K562 (cell line): ENCODE data around the gene PLOD1. TPM values are rescaled to one million over a fixed set of nuclear protein-coding genes. Genes with fewer than 3 reads are reported as not detected.

Experiments
- AFF4 ChIP-seq: sonication (generic); formaldehyde crosslinking; IDR thresholded peaks from 2 replicates; pipeline ENCODE4 v1.8.0; 2023; ENCODE audit warnings: mild to moderate bottlenecking, missing genetic modification reagents
- CGGBP1 ChIP-seq: fragments of 250-450 bp; sonication (Bioruptor Pico); IDR thresholded peaks from 2 replicates; pipeline ENCODE4 v1.9.0; 2021; ENCODE audit warnings: mild to moderate bottlenecking
- ELF4 ChIP-seq: fragments of 450-650 bp; formaldehyde crosslinking; IDR thresholded peaks from 2 replicates; pipeline ENCODE4 v1.4.0; 2022; ENCODE audit warnings: missing genetic modification characterization
- ETV5 ChIP-seq: sonication (generic); formaldehyde crosslinking; IDR thresholded peaks from 2 replicates; pipeline ENCODE4 v1.4.0; 2020; ENCODE audit warnings: low read depth, mild to moderate bottlenecking, missing genetic modification reagents
- ETV6 ChIP-seq, 3 experiments: fragments of 150-350 bp in 1 of 3; sonication (generic) in 1 of 3; formaldehyde crosslinking in 1 of 3; IDR thresholded peaks; 2 replicates each; pipeline versions ENCODE4 v1.6.1 to v1.8.0; 2014 to 2022; ENCODE audit warnings: borderline replicate concordance in 2 of 3, low read depth in 2 of 3, antibody characterized with exemption in 1 of 3, low read length in 1 of 3, mild to moderate bottlenecking in 1 of 3, missing genetic modification reagents in 1 of 3
- HINFP ChIP-seq: fragments of 450-650 bp; conservative IDR thresholded peaks from 2 replicates; pipeline ENCODE4 v1.6.1; 2016; ENCODE audit warnings: missing genetic modification characterization, low read depth, mild to moderate bottlenecking, control low read depth, missing compliant biosample characterization
- LCOR ChIP-seq: sonication (generic); formaldehyde crosslinking; IDR thresholded peaks from 2 replicates; pipeline ENCODE4 v1.8.0; 2022; ENCODE audit warnings: mild to moderate bottlenecking, missing genetic modification reagents
- MAZ ChIP-seq, 2 experiments: fragments of 450-650 bp in 1 of 2; sonication (generic) in 1 of 2; formaldehyde crosslinking; IDR thresholded peaks in 1 of 2; conservative IDR thresholded peaks in 1 of 2; 2 replicates each; pipeline versions ENCODE4 v1.4.0 to v1.5.0; 2020; ENCODE audit warnings: mild to moderate bottlenecking in 1 of 2, missing genetic modification reagents in 1 of 2
- MCM7 ChIP-seq, 2 experiments: fragments of 450-650 bp; IDR thresholded peaks; 2 replicates each; pipeline ENCODE4 v1.6.1; 2016 to 2018
- NR3C1 ChIP-seq: sonication (generic); formaldehyde crosslinking; IDR thresholded peaks from 2 replicates; pipeline ENCODE4 v1.8.1; 2022; ENCODE audit warnings: missing genetic modification reagents
- PCBP1 ChIP-seq: fragments of 200-400 bp; formaldehyde crosslinking; IDR thresholded peaks from 2 replicates; pipeline ENCODE4 v1.6.1; 2018; ENCODE audit warnings: mild to moderate bottlenecking, low read depth, low read length; ENCODE audit not compliant: poor library complexity, severe bottlenecking
- RBM14 ChIP-seq: fragments of 200-400 bp; formaldehyde crosslinking; IDR thresholded peaks from 2 replicates; pipeline ENCODE4 v1.6.1; 2018; ENCODE audit warnings: low read depth, mild to moderate bottlenecking, low read length, moderate library complexity, borderline replicate concordance; ENCODE audit not compliant: insufficient read depth
- RFX5 ChIP-seq: IDR thresholded peaks from 2 replicates; pipeline ENCODE4 v1.6.1; 2011; ENCODE audit warnings: low read depth, mild to moderate bottlenecking, improper control_type of control experiment, low read length
- RUNX1 ChIP-seq: sonication (generic); IDR thresholded peaks from 2 replicates; pipeline ENCODE4 v1.6.1; 2016; ENCODE audit warnings: antibody characterized with exemption, low read depth
- SMARCA4 ChIP-seq: fragments of 450-650 bp; IDR thresholded peaks from 2 replicates; pipeline ENCODE4 v1.6.1; 2016
- TSHZ1 ChIP-seq: fragments of 250-450 bp; sonication (Bioruptor Pico); IDR thresholded peaks from 2 replicates; pipeline ENCODE4 v1.4.0; 2020; ENCODE audit warnings: mild to moderate bottlenecking, moderate library complexity
- USF2 ChIP-seq: sonication (generic); formaldehyde crosslinking; IDR thresholded peaks from 2 replicates; pipeline ENCODE4 v1.5.0; 2020; ENCODE audit warnings: missing genetic modification reagents
- ZNF780A ChIP-seq: fragments of 250-450 bp; sonication (Bioruptor Pico); IDR thresholded peaks from 2 replicates; pipeline ENCODE4 v1.5.0; 2021; ENCODE audit warnings: mild to moderate bottlenecking
- polyA plus RNA-seq, 8 experiments: library from polyadenylated mRNA; depleted of rRNA in 4 of 8; stranded (reverse) in 5 of 8; unstranded in 3 of 8; fragments of >200 nt; fragmentation: Nextera tagmentation in 2 of 8; fragmentation: Illumina TruSeq in 1 of 8; extraction: Ambion mirVana in 2 of 8; extraction: Trizol in 1 of 8; gene quantifications; 2 replicates each; pipeline versions ENCODE4 v1.2.1 to v1.2.3, GENCODE V29; 2011 to 2014; ENCODE audit warnings: inconsistent platforms in 1 of 8, missing spikeins in 1 of 8
- total RNA-seq, 7 experiments: library from RNA; depleted of rRNA in 6 of 7; stranded (reverse); fragments of >200 nt in 6 of 7; fragmentation: Illumina TruSeq in 2 of 7; extraction: Trizol in 2 of 7; gene quantifications; 2 replicates each; pipeline versions ENCODE4 v1.2.1 to v1.2.3, GENCODE V29; 2011 to 2021; ENCODE audit warnings: low replicate concordance in 1 of 7

Gene PLOD1
- total and polyA plus RNA-seq, 9 of the 15 experiments (the other 6 are each of a cell fraction or from before 2014, with no cell fraction given), result 16.6 to 90.8 (median 52.7) TPM

- TF ChIP-seq HINFP (tag) (no peak), RUNX1 (no peak), ELF4 (CRISPR knock-in tag) (no peak), TSHZ1 (no peak), AFF4 (CRISPR knock-in tag) (0 out of 2 replicates have a peak, but pooled peaks have one; percentile 19), ETV6 (IDR thresholded peaks at IDR 0.05; ENCODE audit: borderline replicate concordance in 1 of 2, low read depth in 2 of 2, low read length in 1 of 2) (no peak), ETV6 (CRISPR knock-in tag; IDR thresholded peaks at IDR 0.05; ENCODE audit: borderline replicate concordance) (no peak), MAZ (CRISPR knock-in tag; conservative IDR thresholded peaks at IDR 0.05 in 1 of 2, IDR thresholded peaks at IDR 0.05 in 1 of 2) (no peak), RBM14 (0 out of 2 replicates have a peak, but pooled peaks have one; percentile 8), NR3C1 (CRISPR knock-in tag) (0 out of 2 replicates have a peak, but pooled peaks have one; percentile 19), PCBP1 (no peak), LCOR (0 out of 2 replicates have a peak, but pooled peaks have one; percentile 12), USF2 (no peak), RFX5 (no peak), ZNF780A (CRISPR knock-in tag) (no peak), CGGBP1 (no peak), ETV5 (CRISPR knock-in tag) (0 out of 2 replicates have a peak, but pooled peaks have one; percentile 4), MCM7 (IDR thresholded peaks at IDR 0.05) (no peak), SMARCA4 (no peak)
These were observed 46.1 kb downstream of the PLOD1 start (continued) for GRCh38 chr1:11980676-11980972.
